ENCODE results near the gene NAV2.

DNA sequence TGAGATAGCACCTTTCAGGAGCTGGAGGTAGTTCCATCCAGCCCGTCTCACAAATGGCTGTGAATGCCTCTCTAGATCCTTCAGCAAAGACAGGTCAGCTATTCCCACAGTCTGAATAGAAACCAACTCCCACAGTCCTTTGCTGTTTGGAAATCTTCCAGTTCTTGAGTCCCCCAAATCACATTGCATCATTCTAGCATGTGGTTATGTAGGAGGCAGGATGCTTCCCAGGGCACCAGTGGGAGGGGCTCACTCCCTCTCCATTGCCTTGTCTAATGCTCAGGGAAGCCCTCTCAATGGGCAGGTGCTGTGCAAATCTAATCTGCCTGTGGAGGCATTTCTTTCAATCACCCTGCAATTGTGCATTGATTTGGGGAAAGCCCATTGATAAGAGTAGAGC, 14.6 kb downstream of the NAV2 start:
- TF ChIP-seq, protein P1, sequence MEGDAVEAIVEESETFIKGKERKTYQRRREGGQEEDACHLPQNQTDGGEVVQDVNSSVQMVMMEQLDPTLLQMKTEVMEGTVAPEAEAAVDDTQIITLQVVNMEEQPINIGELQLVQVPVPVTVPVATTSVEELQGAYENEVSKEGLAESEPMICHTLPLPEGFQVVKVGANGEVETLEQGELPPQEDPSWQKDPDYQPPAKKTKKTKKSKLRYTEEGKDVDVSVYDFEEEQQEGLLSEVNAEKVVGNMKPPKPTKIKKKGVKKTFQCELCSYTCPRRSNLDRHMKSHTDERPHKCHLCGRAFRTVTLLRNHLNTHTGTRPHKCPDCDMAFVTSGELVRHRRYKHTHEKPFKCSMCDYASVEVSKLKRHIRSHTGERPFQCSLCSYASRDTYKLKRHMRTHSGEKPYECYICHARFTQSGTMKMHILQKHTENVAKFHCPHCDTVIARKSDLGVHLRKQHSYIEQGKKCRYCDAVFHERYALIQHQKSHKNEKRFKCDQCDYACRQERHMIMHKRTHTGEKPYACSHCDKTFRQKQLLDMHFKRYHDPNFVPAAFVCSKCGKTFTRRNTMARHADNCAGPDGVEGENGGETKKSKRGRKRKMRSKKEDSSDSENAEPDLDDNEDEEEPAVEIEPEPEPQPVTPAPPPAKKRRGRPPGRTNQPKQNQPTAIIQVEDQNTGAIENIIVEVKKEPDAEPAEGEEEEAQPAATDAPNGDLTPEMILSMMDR (IDR thresholded peaks at IDR 0.05), result no peak
- TF ChIP-seq POLR2AphosphoS5 (IDR thresholded peaks at IDR 0.05; ENCODE audit: low read depth, low read length), result no peak
